Astrocyte of the hippocampus (primary cell): Measurements from ENCODE around the gene TRMT1.

ENCODE experiments used
- DNase-seq: peaks from one replicate; pipeline ENCODE4 v3.0.0; 2011; ENCODE audit warnings: low read depth, low spot score

The TRMT1 gene

DNA sequence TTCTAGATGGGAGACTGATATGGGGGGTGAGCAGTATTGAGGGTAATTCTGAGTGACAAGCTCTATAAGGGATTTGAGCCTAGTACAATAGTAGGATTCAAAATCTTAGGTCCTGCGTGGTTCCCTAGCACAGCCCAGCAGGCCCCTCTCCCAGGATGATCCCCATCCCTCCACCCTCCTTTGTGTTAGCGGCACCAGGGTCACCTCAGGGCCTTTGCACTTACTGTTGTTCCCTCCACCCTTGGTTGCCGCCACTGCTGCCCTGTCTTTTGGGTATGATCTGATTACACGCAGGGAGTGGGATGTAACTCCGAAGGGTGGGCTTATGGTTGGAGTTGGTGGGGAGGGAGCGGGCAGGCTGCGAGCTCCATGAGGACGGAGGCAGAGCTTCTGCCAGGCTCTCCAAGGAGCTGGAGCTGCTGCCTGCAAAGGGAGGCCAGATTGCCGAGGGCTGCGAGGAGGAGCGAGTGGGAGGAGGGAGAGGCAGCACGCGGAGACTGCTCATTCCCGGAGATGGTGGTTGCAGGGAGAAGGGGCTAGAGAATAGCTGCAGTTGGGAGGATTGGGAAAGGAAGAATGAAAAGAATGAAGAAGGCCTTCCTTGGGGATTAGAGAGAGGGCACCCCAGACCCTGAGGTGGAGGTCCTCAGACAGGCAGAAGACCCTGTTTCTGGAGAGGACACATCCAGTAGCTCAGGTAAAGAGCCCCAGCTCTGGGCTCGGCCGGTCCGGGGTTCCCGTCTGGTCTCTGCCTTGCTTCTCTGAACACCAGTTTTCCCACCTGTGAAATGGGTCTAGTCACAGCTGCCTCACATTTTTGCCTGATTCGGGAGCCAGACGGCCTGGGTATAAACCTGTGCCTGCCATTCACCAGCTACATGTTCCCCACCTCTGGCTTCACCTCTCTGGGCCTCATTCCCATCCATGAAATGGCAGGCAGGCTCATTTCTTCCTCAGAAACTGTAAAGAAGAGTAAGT, 6.7 kb upstream of the TRMT1 start:
- DNase-seq = no peak

GRCh38 chr19:13122275-13122878, 5.8 kb upstream of the TRMT1 start:
- DNase-seq = no peak

DNA sequence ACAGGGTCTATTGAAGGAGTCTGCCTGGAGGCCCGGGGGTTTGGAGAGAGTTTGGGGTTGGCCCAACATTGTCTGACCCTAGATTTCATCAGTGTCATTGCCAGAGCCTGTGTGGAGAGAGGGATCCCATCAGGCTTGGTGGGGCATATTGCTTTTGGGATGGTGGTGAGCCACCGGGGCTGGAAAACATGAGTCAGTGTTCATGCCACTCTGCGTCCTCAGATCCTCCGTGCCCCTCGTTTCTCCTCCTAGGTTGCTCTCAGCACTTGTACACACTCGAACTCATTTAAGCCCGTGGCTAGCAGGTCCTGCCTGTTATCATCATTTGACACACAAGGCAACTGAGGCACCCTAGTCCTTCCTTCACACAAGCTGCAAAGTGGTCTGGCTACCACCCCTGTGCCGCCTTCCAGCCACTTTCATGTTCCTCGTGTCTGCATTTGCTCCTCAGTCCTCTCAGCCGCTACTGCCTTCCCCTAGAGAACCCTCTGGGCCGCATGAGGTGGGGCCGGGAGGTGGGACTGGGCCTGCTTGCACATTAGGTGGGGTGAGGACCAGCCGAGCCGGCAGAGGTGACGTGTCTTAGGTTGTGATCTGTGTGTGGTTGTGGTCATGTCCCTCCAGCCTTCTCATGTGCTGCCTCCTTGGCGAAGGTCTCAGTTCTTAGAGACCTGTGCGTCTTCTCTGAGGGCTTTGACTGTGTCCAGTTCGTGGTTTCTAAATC, 5.2 kb upstream of the TRMT1 start:
- DNase-seq = no peak

DNA sequence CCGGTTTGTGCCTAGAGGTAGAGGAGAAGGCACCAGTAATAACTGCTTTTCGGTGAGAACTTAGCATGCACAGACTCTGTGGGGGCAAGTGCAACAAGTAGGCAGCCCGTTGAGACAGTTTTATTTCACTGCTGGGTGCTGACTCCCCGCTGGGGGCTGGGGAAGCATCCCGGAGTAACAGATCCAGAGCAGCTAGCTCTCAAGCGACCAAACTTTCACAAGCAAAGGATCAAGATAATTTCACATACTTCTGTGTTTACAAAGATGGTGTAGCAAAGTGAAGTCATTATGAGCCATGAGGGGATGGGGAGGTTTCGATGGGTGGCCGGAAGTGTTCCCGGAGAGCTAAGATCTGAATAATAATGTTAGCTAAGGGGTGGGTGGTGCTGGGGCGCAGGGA, 4.3 kb upstream of the TRMT1 start:
- peak; percentile 39 for DNase-seq

DNA sequence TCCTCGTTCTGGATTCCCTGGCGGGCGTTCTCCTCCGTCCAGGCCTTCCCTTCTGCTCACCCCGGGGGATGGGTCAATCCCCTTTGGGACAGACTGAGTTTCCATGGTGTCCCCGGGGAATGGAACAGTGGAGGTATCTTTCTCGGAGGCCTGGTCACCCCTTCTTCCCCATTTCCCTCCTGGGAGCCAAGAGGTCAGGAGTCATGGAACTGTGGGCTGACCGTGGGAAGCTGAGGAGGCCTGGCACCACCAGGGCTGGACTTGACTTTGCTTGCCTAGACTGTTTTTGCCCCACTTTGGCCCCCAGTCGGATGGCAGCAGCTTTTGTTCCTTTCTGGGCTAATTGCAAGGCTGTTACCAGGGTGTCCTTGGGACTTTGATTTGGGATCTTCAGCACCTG, 3.5 kb upstream of the TRMT1 start:
- no peak for DNase-seq

DNA sequence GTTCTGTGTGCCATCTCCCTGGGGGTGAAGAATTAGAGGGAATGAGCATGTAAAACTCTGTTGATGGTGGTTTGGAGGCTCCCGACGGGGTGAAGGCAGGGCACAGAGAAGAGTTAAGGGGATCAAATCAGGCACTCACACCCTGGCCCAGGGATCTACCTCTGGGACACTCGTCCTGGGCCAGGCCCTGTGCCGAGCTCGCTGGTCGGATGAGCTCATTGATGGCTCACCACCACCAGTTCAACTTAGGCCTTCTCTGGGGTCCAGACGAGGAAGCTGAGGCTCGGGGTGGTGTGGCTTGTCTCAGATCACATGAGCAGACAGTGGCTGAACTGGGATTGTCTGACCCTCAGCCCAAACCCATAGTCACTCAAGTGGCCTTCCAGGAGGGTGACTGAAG, 3.1 kb upstream of the TRMT1 start:
- DNase-seq = no peak

- DNase-seq = peak; percentile 71
These were observed 2.1 kb upstream of the TRMT1 start for GRCh38 chr19:13118424-13119193.

GRCh38 chr19:13117772-13118423, 1.4 kb upstream of the TRMT1 start, which contains the start of gene NACC1:
Gene NACC1 (plus strand): TSS chr19:13118264. CDS start chr19:13135208, 16,944 bp downstream.
- DNase-seq = peak; percentile 97

GRCh38 chr19:13117176-13117771, 734 bp upstream of the TRMT1 start:
- no peak for DNase-seq

DNA sequence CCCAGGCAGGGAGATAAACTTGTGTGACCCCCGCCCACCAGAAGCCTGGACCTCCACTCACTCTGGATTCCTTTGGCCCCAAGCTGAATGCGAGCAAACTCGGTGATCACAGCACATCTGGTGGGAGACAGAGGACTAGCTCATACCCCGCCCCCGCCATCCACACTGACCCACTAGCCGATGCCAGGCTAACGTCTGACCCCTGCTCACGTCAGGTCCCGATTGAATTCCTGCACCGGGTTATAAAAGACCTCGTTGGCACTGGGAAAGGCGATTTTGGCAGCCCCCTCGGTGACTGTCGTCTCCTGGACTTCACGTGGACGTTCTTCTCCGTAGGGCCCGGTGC, 631 bp downstream of the TRMT1 start:
- no peak for DNase-seq

DNA sequence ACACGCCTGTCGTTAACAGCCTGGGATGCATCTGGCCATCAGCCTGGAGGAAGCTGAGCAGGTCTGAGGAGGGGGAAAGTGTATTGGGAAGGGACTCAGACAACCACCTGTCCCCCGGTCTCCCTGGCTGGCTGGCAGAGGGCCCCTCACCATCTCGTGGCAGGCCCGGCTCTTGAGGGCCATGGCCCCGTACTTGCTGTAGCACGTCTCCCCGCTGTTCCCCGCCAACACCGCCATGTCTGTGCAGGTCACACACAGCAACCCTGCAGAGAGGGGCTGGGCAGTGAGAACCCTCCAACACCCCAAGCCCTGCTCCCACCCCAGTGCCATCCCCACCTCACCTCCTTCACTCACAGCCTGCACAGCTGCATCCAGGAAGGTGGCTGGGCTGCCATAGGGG, 4.0 kb downstream of the TRMT1 start:
- no peak for DNase-seq

DNA sequence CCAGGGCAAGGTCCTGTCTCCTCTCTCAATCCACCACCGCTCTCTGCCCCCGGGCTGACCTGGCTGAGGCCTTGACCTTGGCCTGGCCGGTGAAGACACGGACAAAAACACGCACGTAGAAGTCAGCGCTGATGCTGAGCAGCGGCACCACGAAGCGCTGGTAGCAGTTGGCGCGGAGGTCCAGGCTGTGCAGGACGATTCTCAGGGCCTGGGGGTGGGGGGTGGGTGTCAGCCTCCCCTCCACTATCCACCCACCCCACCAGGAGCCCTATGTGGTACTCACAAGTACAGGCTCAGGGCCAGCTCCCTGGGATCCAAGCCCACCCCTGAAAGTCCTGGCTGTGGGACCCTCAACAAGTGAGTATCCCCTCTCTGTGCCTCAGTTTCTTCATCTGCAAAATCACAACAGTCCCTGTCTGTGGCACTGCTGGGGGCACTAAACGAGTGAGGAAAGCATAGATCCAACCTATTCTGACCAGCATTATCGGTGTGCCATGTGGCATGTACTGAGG, 6.4 kb downstream of the TRMT1 start:
- DNase-seq = no peak

GRCh38 chr19:13109361-13110098, 7.0 kb downstream of the TRMT1 start:
- no peak for DNase-seq

GRCh38 chr19:13104848-13105711, 11.5 kb downstream of the TRMT1 start:
- DNase-seq = no peak

DNA sequence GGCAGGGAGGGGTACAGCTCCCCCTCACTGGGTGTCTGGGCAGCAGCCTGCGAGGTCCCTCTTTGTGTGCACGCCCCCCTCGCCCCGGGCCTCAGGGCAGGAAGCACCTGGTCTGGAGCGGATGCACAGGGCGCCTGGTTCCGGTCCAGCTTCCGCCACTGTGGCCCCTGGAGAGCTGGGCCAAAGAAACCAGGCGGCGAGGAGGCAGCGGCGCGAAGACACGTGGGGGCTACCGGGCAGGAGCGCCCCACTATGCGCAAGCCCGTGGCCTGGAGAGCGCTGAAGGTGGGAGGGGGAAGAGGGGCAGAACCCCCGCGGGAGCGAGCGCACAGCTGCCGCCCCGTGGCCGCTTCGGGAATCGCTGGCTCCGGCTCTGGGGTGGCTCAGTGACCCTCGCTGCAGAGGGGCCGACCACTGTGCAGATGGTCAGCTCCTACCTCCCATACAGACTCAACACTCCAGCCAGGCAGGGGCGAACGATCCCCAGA, 12.1 kb downstream of the TRMT1 start:
- DNase-seq = no peak

DNA sequence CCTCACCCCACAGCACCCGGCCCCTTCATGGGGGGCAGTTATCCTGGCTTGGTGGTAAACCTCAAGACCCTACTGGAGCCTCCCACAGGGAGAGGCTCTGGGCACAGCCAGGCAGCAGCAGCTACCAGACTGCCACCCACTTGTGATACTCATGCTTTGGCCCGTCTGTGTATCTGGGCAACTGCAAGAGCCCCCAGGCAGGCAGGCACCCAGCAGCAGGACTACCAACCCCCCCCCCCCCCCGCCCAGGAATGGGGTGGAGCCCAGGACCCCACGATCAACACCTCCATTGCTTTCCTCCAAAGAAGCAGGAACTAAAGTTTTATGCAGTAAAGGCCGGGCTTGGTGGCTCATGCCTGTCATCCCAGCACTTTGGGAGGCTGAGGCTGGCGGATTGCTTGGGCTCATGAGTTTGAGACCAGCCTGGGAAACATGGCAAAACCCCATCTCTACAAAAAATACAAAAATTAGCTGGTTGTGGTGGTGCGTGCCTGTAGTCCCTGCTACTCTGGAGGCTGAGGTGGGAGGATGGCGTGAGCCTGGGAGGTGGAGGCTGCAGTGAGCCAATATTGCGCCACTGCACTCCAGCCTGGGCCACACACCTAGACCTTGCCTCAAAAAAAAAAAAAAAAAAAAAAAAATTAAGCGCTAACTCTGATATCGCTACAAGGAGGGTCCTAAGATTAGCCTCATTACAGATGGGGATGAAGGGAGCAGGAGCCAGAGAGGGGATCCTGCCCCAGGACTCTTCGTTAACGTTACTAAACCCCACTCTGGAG, 12.8 kb downstream of the TRMT1 start:
- DNase-seq = no peak

DNA sequence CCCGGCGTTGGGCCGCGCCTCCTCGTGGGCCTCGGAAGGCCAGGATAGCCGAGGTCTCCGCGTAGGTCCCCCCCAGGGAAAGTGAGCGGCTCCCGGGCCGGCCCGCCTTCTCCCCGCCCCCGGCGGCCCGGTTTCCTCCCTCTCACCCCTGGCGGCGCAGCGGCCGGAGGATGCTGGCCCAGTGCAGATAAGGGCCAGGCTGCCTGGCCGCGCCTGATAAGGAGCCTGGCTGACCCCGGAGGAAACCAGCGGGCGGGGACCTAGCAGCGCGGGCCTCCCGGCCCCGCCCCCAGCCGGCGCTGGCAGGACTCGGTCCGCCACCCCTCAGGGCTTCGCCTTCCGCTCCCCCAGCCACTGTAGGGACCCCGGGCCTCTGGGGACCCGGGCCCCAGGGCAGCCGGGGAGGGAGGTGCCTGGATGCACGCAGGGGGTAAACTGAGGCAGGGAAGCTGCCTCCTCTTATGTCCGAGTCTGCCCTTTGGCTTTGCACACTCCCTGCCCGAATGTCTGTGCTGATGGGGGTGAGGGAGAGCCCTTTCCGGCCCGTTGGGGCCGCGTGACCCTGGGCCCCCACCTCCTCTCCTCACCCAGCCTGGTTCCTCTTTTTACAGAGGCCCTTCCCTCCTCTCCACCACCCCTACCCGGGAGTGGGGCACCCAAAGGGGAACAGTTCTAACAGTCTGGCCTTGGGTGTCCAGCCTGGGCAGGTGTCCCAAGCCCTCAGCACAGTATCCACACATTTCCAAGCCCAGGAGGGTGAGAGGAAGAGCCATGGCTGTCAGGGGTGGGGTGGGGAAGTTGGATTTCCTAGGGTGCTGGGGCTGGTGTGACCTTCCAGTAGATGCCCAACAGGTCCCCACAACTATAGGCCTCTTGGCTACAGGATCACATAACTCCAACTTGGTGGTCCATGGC, 13.6 kb downstream of the TRMT1 start, which contains the start of gene LYL1:
LYL1 (minus strand) TSS at position 193 of the 915 bp plus-strand sequence. CDS start 1,687 bp downstream, outside the sequence.
- DNase-seq = peak; percentile 61
